Measurements from ENCODE around the gene ST3GAL6. TPM values are rescaled to one million over a fixed set of nuclear protein-coding genes. Genes with fewer than 3 reads are reported as not detected.

ST3GAL6 gene
- total and polyA plus RNA-seq, 2 of the 13 experiments (the other 11 are each of a cell fraction or from before 2014, with no cell fraction given) = 17.5 to 23.2 TPM

DNA sequence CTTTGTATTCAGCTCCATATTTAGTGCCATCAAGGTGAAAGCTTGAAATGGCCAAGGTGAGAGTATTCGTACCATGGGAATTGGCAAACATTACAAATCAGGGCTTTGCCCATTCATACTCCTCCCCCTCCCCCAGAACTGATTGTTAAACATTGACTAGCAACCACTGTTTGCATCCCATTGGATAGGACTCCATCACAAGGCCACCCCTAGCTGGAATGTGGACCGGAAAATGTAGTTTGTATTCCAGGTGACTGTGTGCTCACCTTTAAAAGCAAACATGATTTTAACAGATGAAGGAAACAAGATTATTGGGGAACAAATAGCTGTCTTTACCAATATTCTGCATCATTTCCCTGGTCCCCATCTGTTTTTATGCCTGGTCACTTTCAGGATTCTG is 14.1 kb downstream of the ST3GAL6 start (continued):
- no peak for TF ChIP-seq SNAI1 (CRISPR knock-in tag; IDR thresholded peaks at IDR 0.05; ENCODE audit: borderline replicate concordance)
- TF ChIP-seq, protein P1, sequence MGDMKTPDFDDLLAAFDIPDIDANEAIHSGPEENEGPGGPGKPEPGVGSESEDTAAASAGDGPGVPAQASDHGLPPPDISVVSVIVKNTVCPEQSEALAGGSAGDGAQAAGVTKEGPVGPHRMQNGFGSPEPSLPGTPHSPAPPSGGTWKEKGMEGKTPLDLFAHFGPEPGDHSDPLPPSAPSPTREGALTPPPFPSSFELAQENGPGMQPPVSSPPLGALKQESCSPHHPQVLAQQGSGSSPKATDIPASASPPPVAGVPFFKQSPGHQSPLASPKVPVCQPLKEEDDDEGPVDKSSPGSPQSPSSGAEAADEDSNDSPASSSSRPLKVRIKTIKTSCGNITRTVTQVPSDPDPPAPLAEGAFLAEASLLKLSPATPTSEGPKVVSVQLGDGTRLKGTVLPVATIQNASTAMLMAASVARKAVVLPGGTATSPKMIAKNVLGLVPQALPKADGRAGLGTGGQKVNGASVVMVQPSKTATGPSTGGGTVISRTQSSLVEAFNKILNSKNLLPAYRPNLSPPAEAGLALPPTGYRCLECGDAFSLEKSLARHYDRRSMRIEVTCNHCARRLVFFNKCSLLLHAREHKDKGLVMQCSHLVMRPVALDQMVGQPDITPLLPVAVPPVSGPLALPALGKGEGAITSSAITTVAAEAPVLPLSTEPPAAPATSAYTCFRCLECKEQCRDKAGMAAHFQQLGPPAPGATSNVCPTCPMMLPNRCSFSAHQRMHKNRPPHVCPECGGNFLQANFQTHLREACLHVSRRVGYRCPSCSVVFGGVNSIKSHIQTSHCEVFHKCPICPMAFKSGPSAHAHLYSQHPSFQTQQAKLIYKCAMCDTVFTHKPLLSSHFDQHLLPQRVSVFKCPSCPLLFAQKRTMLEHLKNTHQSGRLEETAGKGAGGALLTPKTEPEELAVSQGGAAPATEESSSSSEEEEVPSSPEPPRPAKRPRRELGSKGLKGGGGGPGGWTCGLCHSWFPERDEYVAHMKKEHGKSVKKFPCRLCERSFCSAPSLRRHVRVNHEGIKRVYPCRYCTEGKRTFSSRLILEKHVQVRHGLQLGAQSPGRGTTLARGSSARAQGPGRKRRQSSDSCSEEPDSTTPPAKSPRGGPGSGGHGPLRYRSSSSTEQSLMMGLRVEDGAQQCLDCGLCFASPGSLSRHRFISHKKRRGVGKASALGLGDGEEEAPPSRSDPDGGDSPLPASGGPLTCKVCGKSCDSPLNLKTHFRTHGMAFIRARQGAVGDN (CRISPR knock-in tag; IDR thresholded peaks at IDR 0.05) = no peak
- peak; percentile 63 for TF ChIP-seq RCOR2 (CRISPR knock-in tag; IDR thresholded peaks at IDR 0.05)
- TF ChIP-seq NFRKB (IDR thresholded peaks at IDR 0.05) = no peak
- no peak for TF ChIP-seq RARG (CRISPR knock-in tag; IDR thresholded peaks at IDR 0.05; ENCODE audit: low read depth)
- no peak for TF ChIP-seq ZNF772 (CRISPR knock-in tag; IDR thresholded peaks at IDR 0.05)
- TF ChIP-seq, protein P2, sequence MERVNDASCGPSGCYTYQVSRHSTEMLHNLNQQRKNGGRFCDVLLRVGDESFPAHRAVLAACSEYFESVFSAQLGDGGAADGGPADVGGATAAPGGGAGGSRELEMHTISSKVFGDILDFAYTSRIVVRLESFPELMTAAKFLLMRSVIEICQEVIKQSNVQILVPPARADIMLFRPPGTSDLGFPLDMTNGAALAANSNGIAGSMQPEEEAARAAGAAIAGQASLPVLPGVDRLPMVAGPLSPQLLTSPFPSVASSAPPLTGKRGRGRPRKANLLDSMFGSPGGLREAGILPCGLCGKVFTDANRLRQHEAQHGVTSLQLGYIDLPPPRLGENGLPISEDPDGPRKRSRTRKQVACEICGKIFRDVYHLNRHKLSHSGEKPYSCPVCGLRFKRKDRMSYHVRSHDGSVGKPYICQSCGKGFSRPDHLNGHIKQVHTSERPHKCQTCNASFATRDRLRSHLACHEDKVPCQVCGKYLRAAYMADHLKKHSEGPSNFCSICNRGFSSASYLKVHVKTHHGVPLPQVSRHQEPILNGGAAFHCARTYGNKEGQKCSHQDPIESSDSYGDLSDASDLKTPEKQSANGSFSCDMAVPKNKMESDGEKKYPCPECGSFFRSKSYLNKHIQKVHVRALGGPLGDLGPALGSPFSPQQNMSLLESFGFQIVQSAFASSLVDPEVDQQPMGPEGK (CRISPR knock-in tag; IDR thresholded peaks at IDR 0.05) = no peak
- no peak for TF ChIP-seq SIX4 (CRISPR knock-in tag; IDR thresholded peaks at IDR 0.05)
- peak; percentile 80 for TF ChIP-seq PHF21A (CRISPR knock-in tag; IDR thresholded peaks at IDR 0.05)
- 0 out of 2 replicates have a peak, but pooled peaks have one; percentile 18 for TF ChIP-seq ZBTB8A (CRISPR knock-in tag; IDR thresholded peaks at IDR 0.05; ENCODE audit: borderline replicate concordance, low read depth)
- TF ChIP-seq MED1 (CRISPR knock-in tag; IDR thresholded peaks at IDR 0.05) = peak; percentile 76
- no peak for TF ChIP-seq GABPA (IDR thresholded peaks at IDR 0.05; ENCODE audit: low read depth, low read length)
- peak; percentile 46; the same call in 1 of the 2 replicates for TF ChIP-seq GABPA (CRISPR knock-in tag; IDR thresholded peaks at IDR 0.05; ENCODE audit: low read depth)
- no peak for TF ChIP-seq DMAP1 (CRISPR knock-in tag; IDR thresholded peaks at IDR 0.05)
- TF ChIP-seq ZNF878 (CRISPR knock-in tag; IDR thresholded peaks at IDR 0.05) = 0 out of 2 replicates have a peak, but pooled peaks have one; percentile 35
- no peak for TF ChIP-seq ZNF276 (CRISPR knock-in tag; IDR thresholded peaks at IDR 0.05; ENCODE audit: low read depth)
- TF ChIP-seq, protein P3, sequence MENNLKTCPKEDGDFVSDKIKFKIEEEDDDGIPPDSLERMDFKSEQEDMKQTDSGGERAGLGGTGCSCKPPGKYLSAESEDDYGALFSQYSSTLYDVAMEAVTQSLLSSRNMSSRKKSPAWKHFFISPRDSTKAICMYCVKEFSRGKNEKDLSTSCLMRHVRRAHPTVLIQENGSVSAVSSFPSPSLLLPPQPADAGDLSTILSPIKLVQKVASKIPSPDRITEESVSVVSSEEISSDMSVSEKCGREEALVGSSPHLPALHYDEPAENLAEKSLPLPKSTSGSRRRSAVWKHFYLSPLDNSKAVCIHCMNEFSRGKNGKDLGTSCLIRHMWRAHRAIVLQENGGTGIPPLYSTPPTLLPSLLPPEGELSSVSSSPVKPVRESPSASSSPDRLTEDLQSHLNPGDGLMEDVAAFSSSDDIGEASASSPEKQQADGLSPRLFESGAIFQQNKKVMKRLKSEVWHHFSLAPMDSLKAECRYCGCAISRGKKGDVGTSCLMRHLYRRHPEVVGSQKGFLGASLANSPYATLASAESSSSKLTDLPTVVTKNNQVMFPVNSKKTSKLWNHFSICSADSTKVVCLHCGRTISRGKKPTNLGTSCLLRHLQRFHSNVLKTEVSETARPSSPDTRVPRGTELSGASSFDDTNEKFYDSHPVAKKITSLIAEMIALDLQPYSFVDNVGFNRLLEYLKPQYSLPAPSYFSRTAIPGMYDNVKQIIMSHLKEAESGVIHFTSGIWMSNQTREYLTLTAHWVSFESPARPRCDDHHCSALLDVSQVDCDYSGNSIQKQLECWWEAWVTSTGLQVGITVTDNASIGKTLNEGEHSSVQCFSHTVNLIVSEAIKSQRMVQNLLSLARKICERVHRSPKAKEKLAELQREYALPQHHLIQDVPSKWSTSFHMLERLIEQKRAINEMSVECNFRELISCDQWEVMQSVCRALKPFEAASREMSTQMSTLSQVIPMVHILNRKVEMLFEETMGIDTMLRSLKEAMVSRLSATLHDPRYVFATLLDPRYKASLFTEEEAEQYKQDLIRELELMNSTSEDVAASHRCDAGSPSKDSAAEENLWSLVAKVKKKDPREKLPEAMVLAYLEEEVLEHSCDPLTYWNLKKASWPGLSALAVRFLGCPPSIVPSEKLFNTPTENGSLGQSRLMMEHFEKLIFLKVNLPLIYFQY (CRISPR knock-in tag; IDR thresholded peaks at IDR 0.05; ENCODE audit: borderline replicate concordance) = no peak
- no peak for TF ChIP-seq ZFP36 (IDR thresholded peaks at IDR 0.05; ENCODE audit: borderline replicate concordance, low read depth, low read length, partially characterized antibody)
- no peak for TF ChIP-seq REXO4 (CRISPR knock-in tag; IDR thresholded peaks at IDR 0.05; ENCODE audit: borderline replicate concordance)
- no peak for TF ChIP-seq IRF2 (CRISPR knock-in tag; IDR thresholded peaks at IDR 0.05)
